Neural progenitor cell (in vitro differentiated cells): ENCODE data around the gene PAK4. TPM values are rescaled to one million over a fixed set of nuclear protein-coding genes. Genes with fewer than 3 reads are reported as not detected.

Source experiments
- DNase-seq: peaks from one replicate; pipeline ENCODE4 v3.0.0-alpha.2; 2016; ENCODE audit warnings: low spot score
- H2AFZ ChIP-seq: fragments of 200-600 bp; sonication (generic); replicated peaks from 2 replicates; pipeline ENCODE4 v1.6.1; 2016; ENCODE audit warnings: antibody characterized with exemption
- H3F3A ChIP-seq: fragments of 200-600 bp; sonication (generic); 2 replicates; pipeline ENCODE4 v1.6.1; 2016; ENCODE audit warnings: antibody characterized with exemption, low read depth
- H3K27ac ChIP-seq: fragments of 200-600 bp; sonication (generic); 2 replicates; pipeline ENCODE4 v1.5.1; 2016; ENCODE audit warnings: mild to moderate bottlenecking
- H3K27me3 ChIP-seq: fragments of 200-600 bp; sonication (generic); 2 replicates; pipeline ENCODE4 v1.6.1; 2016; ENCODE audit warnings: mild to moderate bottlenecking, moderate library complexity
- H3K36me3 ChIP-seq: fragments of 200-600 bp; sonication (generic); 2 replicates; pipeline ENCODE4 v1.5.1; 2016
- H3K4me1 ChIP-seq: fragments of 200-600 bp; sonication (generic); 2 replicates; pipeline ENCODE4 v1.6.1; 2016; ENCODE audit warnings: mixed run types
- H3K4me2 ChIP-seq: fragments of 200-600 bp; sonication (generic); 2 replicates; pipeline ENCODE4 v1.6.1; 2016
- H3K4me3 ChIP-seq: fragments of 200-600 bp; sonication (generic); 2 replicates; pipeline ENCODE4 v1.5.1; 2016
- H3K79me2 ChIP-seq: fragments of 200-600 bp; sonication (generic); 2 replicates; pipeline ENCODE4 v1.6.1; 2016; ENCODE audit warnings: low read depth
- H3K9ac ChIP-seq: fragments of 200-600 bp; sonication (generic); 2 replicates; pipeline ENCODE4 v1.6.1; 2016
- H3K9me3 ChIP-seq: fragments of 200-600 bp; sonication (generic); 2 replicates; pipeline ENCODE4 v1.5.1; 2016; ENCODE audit warnings: low read depth
- H4K20me1 ChIP-seq: fragments of 200-600 bp; sonication (generic); 2 replicates; pipeline ENCODE4 v1.6.1; 2016; ENCODE audit warnings: low read depth
- H3K27ac Mint-ChIP-seq: 3 replicates; pipeline ENCODE4 v1.8.0; 2021; ENCODE audit warnings: mixed read lengths
- H3K27me3 Mint-ChIP-seq: 2 replicates; pipeline ENCODE4 v1.8.0; 2022; ENCODE audit warnings: low read depth, mild to moderate bottlenecking, inconsistent platforms, moderate library complexity, mixed read lengths; ENCODE audit not compliant: insufficient read depth
- H3K36me3 Mint-ChIP-seq: 3 replicates; pipeline ENCODE4 v1.8.0; 2021; ENCODE audit warnings: mixed read lengths
- H3K4me1 Mint-ChIP-seq: 3 replicates; pipeline ENCODE4 v1.8.0; 2021; ENCODE audit warnings: mixed read lengths
- H3K4me3 Mint-ChIP-seq: 3 replicates; pipeline ENCODE4 v1.8.0; 2021; ENCODE audit warnings: mild to moderate bottlenecking, moderate library complexity, mixed read lengths
- H3K9me3 Mint-ChIP-seq: 3 replicates; pipeline ENCODE4 v1.8.0; 2020; ENCODE audit warnings: mixed read lengths
- EZH2 ChIP-seq: fragments of 200-600 bp; sonication (generic); IDR thresholded peaks from 2 replicates; pipeline ENCODE4 v1.6.1; 2017; ENCODE audit warnings: antibody characterized with exemption, mild to moderate bottlenecking, moderate library complexity
- EZH2phosphoT487 ChIP-seq: fragments of 200-600 bp; sonication (generic); IDR thresholded peaks from 2 replicates; pipeline ENCODE4 v1.6.1; 2017; ENCODE audit warnings: antibody characterized with exemption
- total RNA-seq: library from RNA; depleted of rRNA; stranded (reverse); fragments of >200 nt; gene quantifications from 2 replicates; pipeline ENCODE4 v1.2.3, GENCODE V29; 2015; ENCODE audit warnings: low replicate concordance
- TF ChIP-seq, protein P1 (sequence below): fragments of 200-600 bp; sonication (generic); IDR thresholded peaks from 2 replicates; pipeline ENCODE4 v1.5.1; 2017; ENCODE audit warnings: antibody characterized with exemption, mild to moderate bottlenecking

PAK4 gene
- total RNA-seq, 1 donor from 2014 or later = 9.7 TPM

DNA sequence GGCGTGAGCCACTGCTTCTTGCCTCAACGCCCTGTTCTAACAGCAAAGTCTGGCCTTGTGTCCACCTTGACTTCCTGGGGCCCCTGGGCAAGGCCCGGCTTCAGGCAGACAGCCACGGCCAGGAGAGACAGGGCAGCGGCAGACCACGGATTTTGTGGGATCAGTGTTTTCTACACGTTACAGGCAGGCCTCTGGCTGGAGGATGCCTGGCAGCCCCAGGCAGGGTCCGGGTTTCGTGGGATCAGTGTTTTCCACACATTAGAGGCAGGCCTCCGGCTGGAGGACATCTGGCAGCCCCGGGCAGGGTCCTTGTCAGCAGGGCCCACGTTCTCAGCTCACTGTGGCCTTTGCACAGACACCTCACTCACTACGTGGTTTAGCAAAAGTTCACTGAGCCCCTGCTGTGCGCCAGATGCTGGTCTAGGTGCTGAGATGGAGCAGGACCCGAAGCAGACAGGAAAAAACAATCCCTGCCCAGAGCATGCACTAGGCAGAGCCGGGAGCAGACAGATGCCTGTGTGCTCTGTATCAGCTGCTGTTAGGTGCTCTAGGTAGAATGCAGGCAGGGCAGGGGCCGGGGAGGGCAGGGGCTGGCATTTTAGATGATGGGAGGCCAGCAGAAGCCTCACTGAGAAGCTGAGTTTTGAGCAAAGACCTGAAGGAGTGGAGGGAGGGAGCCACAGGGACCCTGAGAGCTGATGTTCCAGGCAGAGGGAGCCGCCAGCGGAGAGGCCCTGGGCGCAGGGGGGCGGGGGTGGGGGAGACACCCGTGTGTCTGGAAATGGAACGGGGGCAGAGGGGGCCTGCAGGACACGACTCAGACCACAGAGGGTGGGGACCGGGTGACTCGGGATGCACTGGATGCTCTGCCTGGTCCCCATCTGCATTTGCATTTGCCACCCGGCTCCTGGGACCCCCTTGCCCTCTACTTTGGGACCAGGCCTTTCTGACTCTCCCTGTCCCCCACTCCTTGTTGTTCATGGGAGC lies 46.2 kb downstream of the PAK4 start:
- H3F3A ChIP-seq = no peaks in the 10 kb centered on the region
- H3K4me3 Mint-ChIP-seq = no peak overlapping the region
- TF ChIP-seq EZH2phosphoT487 = no peak
- no peak for TF ChIP-seq EZH2
- TF ChIP-seq, protein P1, sequence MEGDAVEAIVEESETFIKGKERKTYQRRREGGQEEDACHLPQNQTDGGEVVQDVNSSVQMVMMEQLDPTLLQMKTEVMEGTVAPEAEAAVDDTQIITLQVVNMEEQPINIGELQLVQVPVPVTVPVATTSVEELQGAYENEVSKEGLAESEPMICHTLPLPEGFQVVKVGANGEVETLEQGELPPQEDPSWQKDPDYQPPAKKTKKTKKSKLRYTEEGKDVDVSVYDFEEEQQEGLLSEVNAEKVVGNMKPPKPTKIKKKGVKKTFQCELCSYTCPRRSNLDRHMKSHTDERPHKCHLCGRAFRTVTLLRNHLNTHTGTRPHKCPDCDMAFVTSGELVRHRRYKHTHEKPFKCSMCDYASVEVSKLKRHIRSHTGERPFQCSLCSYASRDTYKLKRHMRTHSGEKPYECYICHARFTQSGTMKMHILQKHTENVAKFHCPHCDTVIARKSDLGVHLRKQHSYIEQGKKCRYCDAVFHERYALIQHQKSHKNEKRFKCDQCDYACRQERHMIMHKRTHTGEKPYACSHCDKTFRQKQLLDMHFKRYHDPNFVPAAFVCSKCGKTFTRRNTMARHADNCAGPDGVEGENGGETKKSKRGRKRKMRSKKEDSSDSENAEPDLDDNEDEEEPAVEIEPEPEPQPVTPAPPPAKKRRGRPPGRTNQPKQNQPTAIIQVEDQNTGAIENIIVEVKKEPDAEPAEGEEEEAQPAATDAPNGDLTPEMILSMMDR = no peak
- H3K9ac ChIP-seq = no peak overlapping the region
- no peak for DNase-seq
- no peak overlapping the region for H3K27ac ChIP-seq
- H3K4me1 Mint-ChIP-seq = peaks cover 4% of the 10 kb centered on the region
- H3K27ac Mint-ChIP-seq = no peak overlapping the region
- H3K4me2 ChIP-seq = no peak overlapping the region
- peaks cover 7% of the 10 kb centered on the region for H3K4me1 ChIP-seq
- H2AFZ ChIP-seq = no peak overlapping the region
- H3K27me3 Mint-ChIP-seq = no peaks in the 10 kb centered on the region
- H3K36me3 ChIP-seq = no peaks in the 10 kb centered on the region
- no peaks in the 10 kb centered on the region for H3K9me3 ChIP-seq
- H4K20me1 ChIP-seq = peaks cover 22% of the 10 kb centered on the region
- no peaks in the 10 kb centered on the region for H3K9me3 Mint-ChIP-seq
- H3K4me3 ChIP-seq = no peak overlapping the region
- H3K79me2 ChIP-seq = peaks cover 3% of the 10 kb centered on the region
- H3K36me3 Mint-ChIP-seq = peaks cover 4% of the 10 kb centered on the region
- no peaks in the 10 kb centered on the region for H3K27me3 ChIP-seq

DNA sequence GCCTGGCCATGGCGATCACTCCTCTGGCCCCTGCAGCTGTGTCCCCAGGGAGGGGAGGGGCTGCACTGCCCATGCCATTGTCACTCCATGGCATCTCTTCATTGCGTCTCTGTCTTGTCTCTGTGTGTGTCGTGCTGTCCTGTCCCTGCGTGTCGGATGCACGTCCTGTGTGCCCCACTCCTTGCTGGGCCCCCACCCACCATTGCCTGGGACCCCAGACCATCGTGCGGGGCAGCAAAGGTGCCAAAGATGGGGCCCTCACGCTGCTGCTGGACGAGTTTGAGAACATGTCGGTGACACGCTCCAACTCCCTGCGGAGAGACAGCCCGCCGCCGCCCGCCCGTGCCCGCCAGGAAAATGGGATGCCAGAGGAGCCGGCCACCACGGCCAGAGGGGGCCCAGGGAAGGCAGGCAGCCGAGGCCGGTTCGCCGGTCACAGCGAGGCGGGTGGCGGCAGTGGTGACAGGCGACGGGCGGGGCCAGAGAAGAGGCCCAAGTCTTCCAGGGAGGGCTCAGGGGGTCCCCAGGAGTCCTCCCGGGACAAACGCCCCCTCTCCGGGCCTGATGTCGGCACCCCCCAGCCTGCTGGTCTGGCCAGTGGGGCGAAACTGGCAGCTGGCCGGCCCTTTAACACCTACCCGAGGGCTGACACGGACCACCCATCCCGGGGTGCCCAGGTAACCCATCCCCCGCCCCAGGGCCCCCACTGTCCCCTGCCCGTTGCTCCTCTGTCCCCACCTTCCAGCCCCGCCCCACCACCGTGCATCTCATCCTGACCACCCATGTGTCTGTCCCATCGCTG lies 47.3 kb downstream of the PAK4 start:
- no peak overlapping the region for H3K9ac ChIP-seq
- TF ChIP-seq, protein P1 = no peak
- TF ChIP-seq EZH2phosphoT487 (no peak), EZH2 (no peak)
- Mint-ChIP-seq H3K9me3 (no peaks in the 10 kb centered on the region), H3K36me3 (peaks cover 4% of the 10 kb centered on the region), H3K27me3 (no peaks in the 10 kb centered on the region), H3K4me3 (no peak overlapping the region), H3K4me1 (peaks cover 4% of the 10 kb centered on the region), H3K27ac (no peak overlapping the region)
- H4K20me1 ChIP-seq = peaks cover 11% of the 10 kb centered on the region
- no peaks in the 10 kb centered on the region for H3K27me3 ChIP-seq
- DNase-seq = no peak
- H3F3A ChIP-seq = no peaks in the 10 kb centered on the region
- H3K27ac ChIP-seq = no peak overlapping the region
- H3K36me3 ChIP-seq = no peaks in the 10 kb centered on the region
- H3K79me2 ChIP-seq = no peaks in the 10 kb centered on the region
- no peak overlapping the region for H3K4me2 ChIP-seq
- no peak overlapping the region for H3K4me3 ChIP-seq
- H2AFZ ChIP-seq = no peak overlapping the region
- H3K9me3 ChIP-seq = no peaks in the 10 kb centered on the region
- no peaks in the 10 kb centered on the region for H3K4me1 ChIP-seq

DNA sequence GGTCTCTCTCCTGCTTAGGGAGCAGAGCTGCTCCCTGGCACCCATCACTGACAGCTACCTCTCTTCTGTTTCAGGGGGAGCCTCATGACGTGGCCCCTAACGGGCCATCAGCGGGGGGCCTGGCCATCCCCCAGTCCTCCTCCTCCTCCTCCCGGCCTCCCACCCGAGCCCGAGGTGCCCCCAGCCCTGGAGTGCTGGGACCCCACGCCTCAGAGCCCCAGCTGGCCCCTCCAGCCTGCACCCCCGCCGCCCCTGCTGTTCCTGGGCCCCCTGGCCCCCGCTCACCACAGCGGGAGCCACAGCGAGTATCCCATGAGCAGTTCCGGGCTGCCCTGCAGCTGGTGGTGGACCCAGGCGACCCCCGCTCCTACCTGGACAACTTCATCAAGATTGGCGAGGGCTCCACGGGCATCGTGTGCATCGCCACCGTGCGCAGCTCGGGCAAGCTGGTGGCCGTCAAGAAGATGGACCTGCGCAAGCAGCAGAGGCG lies 48.0 kb downstream of the PAK4 start:
- Histone ChIP-seq H3K4me2 (no peak overlapping the region), H3K9me3 (no peaks in the 10 kb centered on the region), H3K4me3 (no peak overlapping the region), H3K27me3 (no peaks in the 10 kb centered on the region), H3K4me1 (no peaks in the 10 kb centered on the region), H4K20me1 (peaks cover 4% of the 10 kb centered on the region), H3K79me2 (no peaks in the 10 kb centered on the region), H3K36me3 (no peaks in the 10 kb centered on the region), H3K9ac (no peak overlapping the region), H2AFZ (no peak overlapping the region), H3F3A (no peaks in the 10 kb centered on the region), H3K27ac (no peak overlapping the region)
- peaks cover 4% of the 10 kb centered on the region for H3K36me3 Mint-ChIP-seq
- TF ChIP-seq, protein P1 = no peak
- no peak overlapping the region for H3K4me3 Mint-ChIP-seq
- H3K27me3 Mint-ChIP-seq = no peaks in the 10 kb centered on the region
- no peaks in the 10 kb centered on the region for H3K9me3 Mint-ChIP-seq
- no peak overlapping the region for H3K27ac Mint-ChIP-seq
- peaks cover 2% of the 10 kb centered on the region for H3K4me1 Mint-ChIP-seq
- DNase-seq = no peak
